ENCODE results near the gene POLN.
A peak's percentile ranks its signal among the peaks of the same experiment; 100 is the strongest.

POLN gene

DNA sequence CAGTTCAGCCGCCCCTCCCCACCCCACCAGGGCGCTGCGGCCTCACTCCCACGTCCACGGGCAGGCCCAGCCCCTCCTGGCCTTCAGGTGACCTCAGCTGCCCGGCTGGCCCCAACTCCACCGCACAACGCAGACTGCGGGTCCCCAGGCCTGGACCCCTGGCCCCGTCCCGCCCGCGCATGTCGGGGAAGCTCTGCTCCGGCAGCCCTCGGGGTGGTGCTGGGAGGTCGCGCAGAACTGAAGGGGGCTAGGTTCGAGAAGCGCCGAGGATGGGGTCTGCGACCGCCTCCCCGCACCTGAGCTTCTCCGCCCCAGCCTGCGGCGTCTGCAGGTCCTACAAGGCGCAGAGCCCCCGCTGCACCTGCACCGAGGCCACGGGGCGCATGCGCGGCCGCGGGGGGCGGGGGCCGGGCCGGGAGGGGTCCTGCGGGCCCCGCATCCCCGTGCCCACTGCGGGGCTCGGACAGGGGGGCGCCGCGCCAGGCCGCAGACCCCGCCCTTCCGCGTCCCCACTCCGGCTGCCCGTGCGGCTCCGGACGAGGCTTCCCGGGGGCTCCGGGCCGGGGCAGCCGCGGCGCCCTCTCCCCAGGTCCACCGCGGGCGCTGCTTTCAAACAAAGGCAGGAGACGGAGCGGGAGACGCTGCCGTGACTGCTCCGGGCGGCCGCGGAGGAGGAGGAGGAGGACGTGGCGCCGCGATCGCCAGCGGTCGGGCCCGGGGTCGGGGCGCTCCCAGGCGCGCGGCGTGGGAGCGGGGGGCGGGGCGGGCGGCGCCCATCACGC lies 183.5 kb downstream of the POLN start:
- no peak for DNase-seq (ENCODE audit: low read depth)

DNA sequence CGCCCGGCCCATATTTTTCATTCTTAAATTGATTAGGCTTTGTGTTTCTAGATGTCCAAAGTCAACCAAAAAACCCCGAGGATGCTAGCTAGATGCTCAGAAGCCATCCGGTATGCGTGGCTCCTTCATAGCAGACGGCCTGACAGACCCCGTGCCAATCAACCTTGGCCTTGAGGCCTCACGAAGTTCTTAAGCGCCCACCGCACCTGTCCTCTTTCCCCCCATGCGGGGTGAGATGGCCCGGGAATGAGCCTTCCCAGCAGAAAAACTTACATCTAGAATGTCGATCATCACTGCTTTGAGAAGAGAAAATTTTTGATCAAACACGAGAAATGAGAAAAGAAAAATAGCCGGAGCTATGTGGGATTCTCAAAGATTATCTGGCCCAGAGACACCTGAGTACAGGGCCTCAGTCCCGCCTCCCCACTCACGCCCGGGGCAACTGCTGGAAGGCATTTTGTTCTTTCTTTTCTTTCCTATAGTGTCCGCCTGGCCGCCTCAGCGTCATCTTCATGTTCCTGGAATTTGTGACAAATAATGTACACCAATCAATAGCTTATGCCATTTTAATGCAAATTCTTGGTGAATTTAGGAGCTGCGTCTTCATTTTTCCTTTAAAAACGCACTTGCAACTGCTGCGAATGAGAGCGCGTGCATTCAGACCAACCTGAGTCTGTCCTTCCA lies 184.4 kb downstream of the POLN start:
- DNase-seq (ENCODE audit: low read depth) = no peak

DNA sequence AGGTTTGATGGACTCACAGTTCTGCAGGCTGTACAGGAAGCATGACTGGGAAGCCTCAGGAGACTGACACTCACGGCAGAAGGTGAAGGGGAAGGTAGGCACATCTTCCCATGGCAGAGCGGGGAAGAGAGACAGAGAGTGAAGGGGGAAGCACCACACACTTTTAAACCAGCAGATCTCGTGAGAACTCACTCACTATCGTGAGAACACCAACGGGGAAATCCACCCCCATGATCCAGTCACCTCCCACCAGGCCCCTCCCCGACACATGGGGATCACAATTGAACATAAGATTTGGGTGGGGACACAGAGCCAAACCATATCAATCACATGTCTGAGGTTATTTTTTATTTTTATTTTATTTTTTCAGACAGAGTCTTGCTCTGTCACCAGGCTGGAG lies 187.7 kb downstream of the POLN start:
- DNase-seq (ENCODE audit: low read depth) = no peak

DNA sequence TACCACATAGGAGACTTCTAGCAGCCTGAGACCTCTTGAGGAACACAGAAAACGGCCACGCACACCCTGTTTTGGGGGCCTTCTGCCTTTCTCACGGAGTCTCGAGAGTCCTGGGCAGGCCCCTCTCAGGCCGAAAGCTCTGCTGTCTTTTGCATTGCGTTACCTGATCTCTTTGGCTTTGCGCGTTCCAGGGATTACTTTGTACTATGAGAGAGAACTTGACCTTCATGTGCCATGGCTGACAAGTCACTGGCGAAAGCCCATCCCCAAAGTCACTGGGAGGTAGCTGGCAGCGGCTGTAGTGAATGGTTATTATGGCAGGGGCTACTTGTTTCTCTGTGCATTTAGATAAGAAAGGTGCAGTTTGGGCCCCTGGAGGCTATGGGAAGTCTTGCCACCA lies 190.8 kb downstream of the POLN start:
- no peak for DNase-seq (ENCODE audit: low read depth)

DNA sequence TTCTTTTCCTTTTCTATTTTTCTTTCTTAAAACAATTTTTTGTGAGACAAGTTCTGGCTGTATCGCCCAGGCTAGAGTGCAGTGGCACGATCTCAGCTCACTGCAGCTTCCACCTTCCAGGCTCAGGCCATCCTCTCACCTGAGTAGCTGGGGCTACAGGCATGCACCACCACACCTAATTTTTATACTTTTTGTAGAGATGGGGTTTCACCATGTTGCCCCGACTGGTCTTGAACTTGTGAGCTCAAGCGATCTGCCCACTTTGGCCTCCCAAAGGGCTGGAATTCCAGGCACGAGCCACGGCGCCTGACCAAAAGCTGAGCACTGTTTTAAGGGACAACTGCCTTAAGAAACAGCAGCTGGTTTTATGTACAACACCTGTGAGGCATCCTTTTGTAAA lies 192.1 kb downstream of the POLN start:
- DNase-seq (ENCODE audit: low read depth) = no peak

DNA sequence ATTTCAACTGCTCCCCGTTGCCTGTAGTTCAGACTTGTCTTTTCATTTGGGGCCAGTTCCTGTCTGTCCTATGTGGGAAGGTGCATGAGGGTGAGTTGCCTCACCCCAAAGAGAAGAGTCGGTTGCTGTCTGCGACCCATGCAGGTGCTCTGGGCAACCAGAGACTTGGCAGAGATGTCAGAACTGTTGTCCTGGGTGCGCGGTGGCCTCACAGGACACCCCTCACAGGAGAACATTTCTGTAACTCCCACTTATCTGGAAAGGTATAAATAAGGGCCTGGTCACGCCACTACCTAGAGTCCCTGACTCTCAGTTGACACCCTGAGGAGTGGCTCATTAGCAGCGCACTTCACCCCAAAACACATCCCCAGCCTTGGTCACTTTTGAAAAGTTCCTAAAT lies 192.5 kb downstream of the POLN start:
- no peak for DNase-seq (ENCODE audit: low read depth)

DNA sequence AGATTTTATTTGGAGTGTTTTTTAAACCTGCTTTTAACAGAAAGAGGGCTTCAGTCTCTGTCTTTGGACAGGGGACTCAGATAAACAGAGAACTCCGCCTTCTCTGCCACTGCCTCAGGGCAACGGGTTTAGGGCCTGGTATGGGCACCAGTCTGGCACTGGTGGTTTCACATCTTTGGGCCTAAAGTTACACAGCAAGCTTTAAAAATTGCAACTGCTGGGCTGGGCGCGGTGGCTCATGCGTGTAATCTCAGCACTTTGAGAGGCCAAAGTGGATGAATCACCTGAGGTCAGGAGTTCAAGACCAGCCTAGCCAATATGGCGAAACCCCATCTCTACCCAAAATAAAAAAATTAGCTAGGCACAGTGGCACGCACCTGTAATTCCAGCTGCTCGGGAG lies 193.1 kb downstream of the POLN start:
- no peak for DNase-seq (ENCODE audit: low read depth)

DNA sequence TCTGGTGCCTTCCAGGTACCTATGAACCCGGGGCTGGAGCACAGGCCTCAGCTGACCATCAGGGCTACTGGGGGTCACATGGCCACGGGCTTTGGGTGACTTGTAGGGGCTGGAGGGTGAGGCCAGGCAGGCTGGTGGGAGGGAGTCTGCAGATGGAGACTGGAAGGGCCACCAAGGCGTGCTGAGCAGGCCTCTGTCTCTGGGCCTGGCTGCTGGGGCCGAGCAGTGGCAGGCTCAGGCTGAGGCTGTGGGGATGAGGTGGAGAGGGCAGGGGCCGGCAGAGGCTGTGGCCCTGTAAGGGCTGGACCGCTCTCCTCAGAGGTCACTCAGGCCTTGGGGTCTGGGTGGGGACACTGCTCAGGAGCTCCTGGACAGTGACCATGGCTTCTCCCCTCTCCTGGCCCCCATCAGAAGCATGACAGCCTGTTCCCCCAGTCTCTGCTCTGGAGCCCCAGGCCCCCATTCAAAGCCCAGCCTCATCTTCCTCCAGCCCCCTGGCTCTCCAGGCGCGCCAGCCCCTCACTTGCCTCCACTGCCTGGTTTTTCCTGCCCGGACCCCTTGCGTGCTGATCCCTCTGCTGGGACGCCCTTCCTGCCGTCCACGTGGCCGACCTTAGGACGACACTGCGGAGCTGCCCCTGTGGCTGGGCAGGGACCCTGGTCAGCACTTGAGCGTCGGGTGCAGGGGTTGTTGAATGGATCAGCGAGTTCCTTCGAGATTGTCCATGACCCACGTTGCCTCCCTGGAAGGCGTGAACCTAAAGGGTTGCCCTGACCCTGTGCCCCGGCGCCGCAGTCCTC lies 193.9 kb downstream of the POLN start:
- DNase-seq (ENCODE audit: low read depth) = no peak

DNA sequence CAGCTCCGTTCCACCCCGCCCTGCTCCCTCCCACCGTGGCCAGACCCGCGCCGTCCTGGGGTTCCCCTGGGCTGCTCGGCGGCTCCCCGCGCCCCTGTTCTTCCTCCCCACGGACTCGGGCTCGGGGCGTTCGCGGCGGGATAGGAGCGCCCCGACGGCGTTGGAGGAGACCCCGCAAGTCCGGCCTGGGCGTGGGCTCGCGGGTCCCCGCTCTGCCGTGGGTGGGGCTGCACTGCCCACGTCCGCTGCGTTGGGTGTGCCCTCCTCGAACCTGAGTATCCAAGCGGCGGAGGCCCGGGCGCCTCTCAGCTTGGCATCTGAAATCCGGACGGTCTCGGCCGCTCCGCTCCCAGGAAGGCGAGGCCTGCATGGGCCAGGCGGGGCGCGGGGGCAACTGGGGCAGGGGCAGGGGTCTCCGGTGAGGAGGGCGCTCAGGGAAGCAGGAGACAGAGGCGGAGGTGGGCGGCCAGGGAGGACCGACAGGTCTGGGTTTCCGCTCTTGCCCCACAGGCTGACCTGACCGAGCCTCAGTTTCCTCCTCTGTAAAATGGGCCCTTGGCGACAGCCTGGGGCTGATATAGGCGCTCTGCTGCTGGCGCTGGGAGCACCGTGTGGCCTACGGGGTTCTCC lies 194.8 kb downstream of the POLN start:
- no peak for DNase-seq (ENCODE audit: low read depth)

DNA sequence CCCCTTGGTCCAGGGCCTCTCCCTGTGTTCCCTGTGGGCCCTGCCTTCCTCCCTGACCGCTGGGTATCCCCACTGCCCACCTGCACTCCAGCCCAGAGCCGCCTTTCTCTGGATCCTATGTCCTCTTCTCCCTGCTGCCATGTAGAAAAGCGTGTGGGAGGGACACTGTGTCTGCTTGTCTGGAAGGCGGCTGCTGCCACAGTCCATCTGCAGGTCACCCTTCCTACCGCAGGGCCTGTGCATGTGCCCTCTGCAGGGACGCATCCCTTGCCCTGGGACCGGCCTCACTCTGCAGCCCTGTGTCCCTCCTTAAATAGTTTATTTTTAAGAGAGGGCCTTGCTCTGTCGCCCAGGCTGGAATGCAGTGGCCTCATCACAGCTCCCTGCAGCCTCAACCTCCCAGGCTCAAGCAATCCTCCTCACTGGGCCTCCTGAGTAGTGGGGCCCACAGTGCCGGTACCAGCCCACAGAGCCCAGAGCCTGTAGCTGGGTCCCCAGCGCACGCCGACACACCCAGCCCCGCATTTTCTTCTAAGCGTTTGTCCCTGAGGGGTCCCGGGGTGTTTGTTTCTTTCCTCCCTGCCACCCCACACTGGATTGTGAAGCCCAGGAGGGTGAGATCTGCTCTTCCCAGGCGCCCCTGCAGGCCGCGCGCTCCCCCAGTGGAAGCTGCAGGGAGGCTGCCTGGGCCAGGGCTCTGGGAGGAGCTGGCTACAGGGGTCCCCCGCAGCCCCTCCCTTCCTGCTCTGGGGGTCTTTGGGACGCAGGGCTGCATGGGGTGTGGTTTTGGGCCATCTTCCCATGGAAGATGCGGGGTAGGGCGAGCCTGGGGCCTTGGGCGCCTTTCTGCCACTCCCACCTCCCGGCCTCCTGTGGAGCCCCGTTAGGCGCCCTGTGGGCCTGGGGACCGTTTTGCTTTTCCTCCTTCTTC lies 195.6 kb downstream of the POLN start:
- no peak for DNase-seq (ENCODE audit: low read depth)

DNA sequence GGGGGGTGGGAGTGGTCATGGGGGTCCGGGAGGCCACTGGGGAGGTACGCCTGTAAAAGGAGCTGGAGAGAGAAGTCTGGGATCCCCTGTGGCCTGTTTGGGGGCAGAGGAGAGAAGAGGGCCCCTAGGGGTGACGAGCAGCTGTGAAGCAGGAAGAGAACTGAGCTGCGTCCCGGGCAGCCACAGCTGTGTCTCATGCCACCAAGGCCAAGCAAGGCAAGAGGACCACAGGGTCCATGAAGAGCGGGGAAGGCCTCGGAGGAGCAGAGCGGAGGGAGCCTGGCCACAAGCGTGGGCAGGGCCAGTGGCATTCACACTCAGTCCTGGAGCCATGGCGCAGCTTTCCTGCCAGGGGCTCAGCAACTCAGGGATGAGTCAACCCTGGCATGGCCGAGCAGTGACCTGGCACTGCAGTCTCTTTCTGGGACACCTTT lies 196.4 kb downstream of the POLN start:
- DNase-seq (ENCODE audit: low read depth) = no peak

DNA sequence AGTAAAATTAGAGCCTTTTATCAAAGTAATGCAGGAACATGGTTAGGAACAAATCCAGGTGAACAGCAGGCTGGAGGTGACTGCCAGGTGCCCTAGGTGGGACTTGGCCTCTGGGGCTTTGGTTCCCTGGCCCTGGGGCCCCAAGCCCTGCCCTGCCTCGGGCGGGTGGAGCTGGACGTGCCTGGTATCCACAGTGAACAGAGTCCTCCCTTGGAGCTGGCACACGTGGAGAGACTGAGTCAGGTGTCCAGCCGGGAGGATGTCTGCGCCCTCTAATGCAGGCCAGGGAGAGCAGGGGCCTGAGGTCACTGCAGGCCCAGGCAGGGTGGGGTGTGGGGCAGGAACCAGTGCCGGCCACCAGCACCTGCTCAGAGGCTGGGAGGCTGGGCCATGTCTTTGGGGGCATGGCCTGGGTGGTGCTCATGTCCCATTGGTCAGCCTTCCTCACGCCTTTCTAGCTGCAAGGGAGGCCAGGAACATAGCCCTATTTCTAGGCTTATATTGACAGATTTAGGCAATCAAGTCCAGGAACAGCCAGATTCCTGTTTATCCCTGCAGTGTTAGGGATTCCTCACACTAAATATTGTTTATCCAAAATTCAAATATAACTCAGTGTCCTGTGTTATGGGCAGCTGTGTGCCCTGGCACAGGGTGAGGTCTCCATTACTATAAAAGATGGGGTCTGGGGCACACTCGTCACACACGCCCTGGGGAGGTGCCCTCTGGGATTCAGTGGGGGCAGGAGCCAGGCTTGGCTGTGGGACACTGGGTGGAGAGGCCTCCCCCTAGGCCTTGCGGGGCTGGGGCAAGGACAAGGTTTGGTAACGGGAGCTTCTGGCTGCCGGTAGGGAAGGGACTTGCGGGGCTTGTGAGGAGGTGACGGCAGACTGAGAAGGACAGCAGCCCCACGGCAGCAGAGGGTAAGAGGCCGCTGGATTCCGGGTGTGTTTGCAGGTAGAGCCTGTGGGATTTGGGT lies 197.1 kb downstream of the POLN start:
- no peak for DNase-seq (ENCODE audit: low read depth)

DNA sequence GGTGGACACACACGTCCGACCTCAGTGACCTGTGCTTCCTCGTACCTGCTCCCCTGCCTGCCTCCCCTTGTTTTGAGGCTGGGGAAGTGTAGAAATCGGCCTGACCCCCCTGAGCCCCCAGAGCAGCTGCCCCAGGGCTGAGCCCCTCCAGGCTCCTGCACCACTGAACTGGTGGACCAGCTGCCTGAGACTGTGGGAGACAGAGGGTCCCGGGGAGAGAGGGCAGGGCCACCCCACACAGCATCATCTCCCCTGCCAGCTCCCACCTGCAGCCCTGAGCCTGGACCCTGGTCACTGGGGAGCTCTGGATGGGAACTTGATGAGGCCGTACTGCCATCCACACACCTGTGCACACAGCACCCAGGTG lies 197.8 kb downstream of the POLN start:
- no peak for DNase-seq (ENCODE audit: low read depth)

DNA sequence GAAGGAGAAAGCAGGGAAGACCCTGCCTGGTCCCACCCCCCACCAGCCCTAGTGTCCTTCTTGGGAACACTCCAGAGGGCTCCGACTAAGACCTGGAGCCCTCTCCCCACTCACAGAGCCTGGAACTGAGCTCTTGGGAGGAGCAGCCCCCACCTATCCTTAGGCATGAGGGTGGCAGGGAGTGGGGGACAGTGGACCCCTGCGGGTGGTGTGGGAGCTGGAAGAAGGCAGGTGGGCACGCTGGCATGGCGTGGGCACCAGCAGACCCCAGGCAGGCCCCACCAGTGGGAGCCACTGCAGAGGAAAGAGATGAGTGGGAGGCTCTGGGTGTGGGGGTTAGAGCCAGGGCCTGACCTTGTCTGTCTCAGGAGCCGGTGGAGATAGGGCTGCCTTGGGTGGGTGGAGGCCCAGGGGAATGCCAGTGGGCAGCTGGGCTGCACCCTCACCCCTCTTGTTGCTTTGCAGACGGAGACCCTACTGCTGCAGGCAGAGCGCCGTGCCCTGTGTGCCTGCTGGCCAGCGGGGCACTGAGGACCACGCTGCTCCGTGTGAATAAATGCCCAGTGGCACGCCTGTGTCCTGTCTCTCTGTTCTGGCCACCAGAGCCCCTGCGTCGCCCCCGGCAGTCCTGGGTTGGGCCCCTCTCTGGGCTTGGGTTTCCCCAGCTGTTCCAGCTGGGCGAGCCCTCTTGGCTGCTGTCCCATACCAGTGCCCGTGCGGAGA lies 198.4 kb downstream of the POLN start:
- no peak for DNase-seq (ENCODE audit: low read depth)

DNA sequence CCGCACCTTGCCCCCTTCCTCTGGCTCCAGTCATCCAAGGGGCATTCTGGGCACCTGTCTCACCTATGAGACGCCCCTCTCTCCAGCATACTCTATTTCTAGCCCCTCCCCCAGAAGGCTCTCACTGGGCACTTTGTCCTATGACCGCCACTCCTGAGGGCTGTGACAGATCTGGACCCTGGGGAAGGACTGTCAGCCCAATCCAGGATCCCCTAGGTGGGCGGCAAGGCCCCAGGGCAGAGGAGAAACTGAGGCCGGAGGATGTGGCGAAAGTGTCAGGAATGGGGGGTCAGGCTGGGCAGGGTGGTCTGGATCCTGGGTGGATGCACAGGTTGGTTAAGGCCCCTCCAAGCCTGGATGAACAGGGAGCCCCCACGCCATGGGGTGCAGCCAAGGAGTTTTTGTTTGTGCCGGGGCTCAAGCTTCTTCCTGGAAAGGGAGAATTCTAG lies 198.9 kb downstream of the POLN start:
- no peak for DNase-seq (ENCODE audit: low read depth)

DNA sequence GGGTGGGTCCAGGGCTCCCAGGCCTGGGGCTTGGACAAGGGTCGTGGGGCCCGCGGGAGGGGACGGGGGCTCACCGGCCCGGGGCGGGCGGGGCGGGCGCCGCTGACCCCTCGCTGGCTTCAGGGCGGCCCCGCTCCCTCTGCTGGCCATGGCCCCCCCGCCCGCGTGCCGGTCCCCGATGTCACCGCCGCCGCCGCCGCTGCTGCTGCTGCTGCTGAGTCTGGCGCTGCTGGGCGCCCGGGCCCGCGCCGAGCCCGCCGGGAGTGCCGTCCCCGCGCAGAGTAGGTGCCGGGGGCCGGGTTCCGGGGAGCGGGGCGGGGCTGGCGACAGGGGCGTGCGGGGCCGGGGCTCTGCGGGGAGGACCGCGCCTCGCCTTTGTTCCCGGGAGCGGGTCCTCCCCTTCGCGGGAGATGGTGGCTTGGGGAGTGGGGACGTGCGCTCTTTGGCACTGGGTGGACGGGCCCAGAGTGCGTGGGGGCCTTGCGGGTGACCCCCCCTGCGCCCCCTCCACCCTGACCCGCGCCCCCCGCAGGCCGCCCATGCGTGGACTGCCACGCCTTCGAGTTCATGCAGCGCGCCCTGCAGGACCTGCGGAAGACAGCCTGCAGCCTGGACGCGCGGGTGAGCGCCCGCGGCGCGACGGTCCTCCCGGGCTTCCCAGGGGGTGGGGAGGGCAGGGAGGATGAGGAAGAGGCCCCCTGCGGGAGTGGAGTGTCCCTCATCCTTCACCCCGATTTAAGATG lies 199.5 kb downstream of the POLN start:
- no peak for DNase-seq (ENCODE audit: low read depth)

DNA sequence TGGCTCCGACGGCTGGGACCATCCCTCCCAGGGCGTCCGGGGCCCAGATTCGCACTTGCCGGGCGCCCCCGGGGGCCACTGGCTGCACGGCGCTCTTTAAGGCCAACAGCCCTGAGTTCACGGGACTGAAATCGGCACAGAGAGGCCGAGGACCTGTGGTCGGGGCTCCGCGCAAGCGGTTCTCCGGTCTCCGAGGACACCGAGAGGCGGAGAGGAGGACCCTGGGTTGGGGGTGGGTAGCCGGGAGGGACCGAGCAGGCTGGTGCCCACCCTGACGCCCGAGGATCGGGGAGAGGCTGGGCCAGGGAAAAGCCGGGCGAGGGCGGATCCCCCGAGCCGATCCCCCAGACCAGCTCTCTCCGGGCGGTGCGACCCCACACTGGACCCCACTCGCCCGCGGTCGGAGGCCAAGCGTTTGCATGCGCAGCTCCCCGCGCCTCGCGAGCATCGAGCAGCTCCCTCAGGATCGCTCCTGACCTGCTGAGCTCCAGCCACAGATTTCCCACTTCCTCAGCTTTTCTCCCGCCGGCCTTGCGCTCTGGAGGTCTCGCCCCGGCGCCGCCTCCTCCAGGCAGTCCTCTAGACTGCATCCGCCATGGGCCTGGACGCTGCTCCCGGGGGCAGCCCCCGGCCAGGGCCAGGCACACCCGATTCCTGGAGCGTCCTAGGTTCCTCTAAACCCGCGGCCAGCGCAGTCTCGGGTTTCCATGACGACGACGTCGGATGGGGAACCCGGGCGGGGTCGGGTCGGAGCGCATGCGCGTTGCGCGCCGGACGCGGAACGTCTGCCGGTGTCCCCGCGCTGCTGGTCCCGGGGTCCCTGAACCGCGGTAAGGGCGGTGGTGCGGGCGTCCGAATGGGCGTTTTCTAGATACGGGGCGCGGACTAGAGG lies 200.4 kb downstream of the POLN start:
- peak; percentile 41 for DNase-seq (ENCODE audit: low read depth)
